ENCODE data around the gene ABHD17C. TPM values are rescaled to one million over a fixed set of nuclear protein-coding genes. Genes with fewer than 3 reads are reported as not detected.

Gene ABHD17C
- total and polyA plus RNA-seq, 2 experiments from 2014 or later: 11.3 to 23.8 TPM

- TF ChIP-seq ZNF462 (CRISPR knock-in tag; IDR thresholded peaks at IDR 0.05): no peak
- no peak for TF ChIP-seq ETS1 (IDR thresholded peaks at IDR 0.05)
- TF ChIP-seq POLR2AphosphoS5 (IDR thresholded peaks at IDR 0.05; ENCODE audit: low read depth): no peak
Observed at GRCh38 chr15:80744826-80745225, 49.7 kb downstream of the ABHD17C start (continued).

GRCh38 chr15:80745888-80746287 is 50.8 kb downstream of the ABHD17C start:
- Histone ChIP-seq H3K9me2 (ENCODE audit: insufficient read depth) (0 out of 2 replicates have a peak, but pooled peaks cover 4% of the 10 kb centered on the region), H3K79me2 (replicated peaks; ENCODE audit: insufficient read depth) (peaks cover 23% of the 10 kb centered on the region), H3K4me2 (no peak overlapping the region), H3K4me1 (ENCODE audit: insufficient read depth) (peaks cover 26% of the 10 kb centered on the region), H2AFZ (no peak overlapping the region), H3K36me3 (ENCODE audit: insufficient read depth) (no peaks in the 10 kb centered on the region), H3K27ac (ENCODE audit: low read depth) (no peak overlapping the region), H3K4me3 (no peak overlapping the region), H3K27me3 (ENCODE audit: insufficient read depth) (no peaks in the 10 kb centered on the region), H3F3A (replicated peaks; ENCODE audit: low read depth) (no peaks in the 10 kb centered on the region), H4K20me1 (replicated peaks; ENCODE audit: insufficient read depth) (no peaks in the 10 kb centered on the region)
- DNase-seq (ENCODE audit: low spot score) (no peak), ATAC-seq (no peak)
- peaks cover 50% of the 10 kb centered on the region for H3K4me1 Mint-ChIP-seq
- H3K9me3 Mint-ChIP-seq: peaks cover 2% of the 10 kb centered on the region; the same call in 1 of the 3 replicates
- peaks cover 10% of the 10 kb centered on the region for H3K36me3 Mint-ChIP-seq (ENCODE audit: low read depth)
- H3K4me3 Mint-ChIP-seq: no peak overlapping the region
- no peak overlapping the region for H3K27ac Mint-ChIP-seq
- H3K27me3 Mint-ChIP-seq (ENCODE audit: insufficient read depth, low read depth, poor library complexity): peaks cover 5% of the 10 kb centered on the region
- TF ChIP-seq REST (IDR thresholded peaks at IDR 0.05; ENCODE audit: unreplicated experiment) (no peak), STAT1 (IDR thresholded peaks at IDR 0.05; ENCODE audit: unreplicated experiment) (no peak), CTCF (conservative IDR thresholded peaks at IDR 0.05; ENCODE audit: low read depth in 2 of 2) (no peak), NANOG (IDR thresholded peaks at IDR 0.05; ENCODE audit: borderline replicate concordance) (no peak), ZNF331 (CRISPR knock-in tag; IDR thresholded peaks at IDR 0.05; ENCODE audit: low read depth) (no peak), ZNF114 (CRISPR knock-in tag; IDR thresholded peaks at IDR 0.05) (no peak), ETS1 (IDR thresholded peaks at IDR 0.05) (no peak), EZH2 (IDR thresholded peaks at IDR 0.05; ENCODE audit: low read depth, unreplicated experiment) (no peak), POLR2AphosphoS5 (IDR thresholded peaks at IDR 0.05; ENCODE audit: low read depth) (no peak), CREB1 (CRISPR knock-in tag; IDR thresholded peaks at IDR 0.05; ENCODE audit: low read depth) (no peak), JUNB (IDR thresholded peaks at IDR 0.05; ENCODE audit: unreplicated experiment) (no peak)
